ENCODE measurements around the gene OTOP2.
"Not testable (repeated sequence)": the region's sequence is repeated elsewhere in the genome, so short reads cannot be mapped to it uniquely, and the experiment has no call there.

The OTOP2 gene

GRCh38 chr17:74951680-74952421 is 27.8 kb downstream of the OTOP2 start:
- DNase-seq (ENCODE audit: low read depth in 2 of 2), result no peak

GRCh38 chr17:74952431-74953133 is 28.5 kb downstream of the OTOP2 start:
- no peak for DNase-seq (ENCODE audit: low read depth in 2 of 2)

- no peak for DNase-seq (ENCODE audit: low read depth in 2 of 2)
These were observed 29.1 kb downstream of the OTOP2 start for GRCh38 chr17:74953134-74953687.

- DNase-seq (ENCODE audit: low read depth in 2 of 2), result no peak
These were observed 30.0 kb downstream of the OTOP2 start for GRCh38 chr17:74954115-74954514.

- DNase-seq (ENCODE audit: low read depth in 2 of 2), result no peak
These were observed 30.8 kb downstream of the OTOP2 start for GRCh38 chr17:74954665-74955421.

- no peak for DNase-seq (ENCODE audit: low read depth in 2 of 2)
These were observed 32.0 kb downstream of the OTOP2 start for GRCh38 chr17:74956093-74956492.

GRCh38 chr17:74957935-74958740 is 34.1 kb downstream of the OTOP2 start:
- DNase-seq (ENCODE audit: low read depth in 2 of 2), result peak; percentile 77 to 88

- no peak for DNase-seq (ENCODE audit: low read depth in 2 of 2)
These were observed 35.9 kb downstream of the OTOP2 start for GRCh38 chr17:74959826-74960515.

GRCh38 chr17:74960570-74961342 is 36.7 kb downstream of the OTOP2 start:
- peak; percentile 46 to 52 for DNase-seq (ENCODE audit: low read depth in 2 of 2)

- DNase-seq (ENCODE audit: low read depth in 2 of 2), result peak; percentile 79 to 90
These were observed 37.7 kb downstream of the OTOP2 start for GRCh38 chr17:74961657-74962350.

- no peak for DNase-seq (ENCODE audit: low read depth in 2 of 2)
These were observed 38.7 kb downstream of the OTOP2 start for GRCh38 chr17:74962622-74963394.

GRCh38 chr17:74963656-74964055 is 39.6 kb downstream of the OTOP2 start:
- no peak for DNase-seq (ENCODE audit: low read depth in 2 of 2)

- DNase-seq (ENCODE audit: low read depth in 2 of 2), result no peak
These were observed 40.2 kb downstream of the OTOP2 start for GRCh38 chr17:74964246-74964761.

- no peak for DNase-seq (ENCODE audit: low read depth in 2 of 2)
These were observed 41.0 kb downstream of the OTOP2 start for GRCh38 chr17:74964988-74965622.

- DNase-seq (ENCODE audit: low read depth in 2 of 2), result no peak
These were observed 44.3 kb downstream of the OTOP2 start for GRCh38 chr17:74968361-74968780.

- not testable (repeated sequence) for DNase-seq (ENCODE audit: low read depth in 2 of 2)
These were observed 45.4 kb downstream of the OTOP2 start for GRCh38 chr17:74969501-74969900.

GRCh38 chr17:74970395-74970794 is 46.3 kb downstream of the OTOP2 start:
- DNase-seq (ENCODE audit: low read depth in 2 of 2), result no peak

Data from stimulated activated CD4-positive, alpha-beta T cell treated with anti-CD3 and anti-CD28 coated beads, Interleukin-4, amount 100 ng/mL, for 48 hours (primary cell).